Measurements from ENCODE around the gene PEPD.

Gene PEPD

DNA sequence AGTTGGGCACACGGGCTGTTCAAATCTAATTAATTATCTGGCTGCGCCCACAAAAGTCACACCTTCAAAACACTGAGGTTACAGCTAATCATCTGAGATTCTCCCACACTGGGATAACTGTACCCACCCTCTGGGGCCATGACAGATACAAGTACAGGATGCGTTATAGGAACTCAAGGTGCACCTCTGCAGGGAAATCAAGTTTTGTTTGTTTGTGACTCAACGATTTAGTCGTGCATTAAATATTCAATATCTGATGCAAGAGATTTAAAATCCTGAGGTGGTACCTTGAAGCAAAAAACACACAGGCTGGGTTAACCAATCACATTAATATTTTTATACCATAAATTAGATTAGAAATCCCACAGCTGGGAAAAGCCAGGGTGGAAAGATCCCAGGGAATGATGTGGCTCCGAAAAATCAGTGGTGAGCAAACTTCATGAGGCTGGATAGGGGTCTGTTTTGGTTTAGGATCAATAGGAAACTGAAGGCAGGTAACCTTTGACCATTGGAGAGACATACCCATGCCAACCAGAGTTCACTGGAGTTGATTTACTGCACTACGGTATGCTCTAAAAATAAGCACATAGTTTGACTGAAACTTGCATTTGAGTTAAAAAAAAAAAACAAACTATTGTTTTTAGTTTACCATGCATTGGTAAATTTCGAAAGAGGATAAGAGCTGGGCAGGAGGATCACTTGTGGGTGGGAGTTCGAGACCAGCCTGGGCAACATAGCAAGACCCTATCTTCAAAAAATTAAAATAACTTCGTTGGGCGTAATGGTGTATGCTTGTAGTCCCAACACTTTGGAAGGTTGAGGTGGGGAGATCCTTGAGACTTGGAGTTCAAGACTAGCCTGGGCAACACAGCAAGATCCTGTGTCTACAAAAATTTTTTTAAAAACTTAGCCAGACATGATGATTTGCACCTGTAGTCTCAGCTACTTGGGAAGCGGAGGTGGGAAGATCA lies 172.0 kb downstream of the PEPD start:
- DNase-seq: no peak

DNA sequence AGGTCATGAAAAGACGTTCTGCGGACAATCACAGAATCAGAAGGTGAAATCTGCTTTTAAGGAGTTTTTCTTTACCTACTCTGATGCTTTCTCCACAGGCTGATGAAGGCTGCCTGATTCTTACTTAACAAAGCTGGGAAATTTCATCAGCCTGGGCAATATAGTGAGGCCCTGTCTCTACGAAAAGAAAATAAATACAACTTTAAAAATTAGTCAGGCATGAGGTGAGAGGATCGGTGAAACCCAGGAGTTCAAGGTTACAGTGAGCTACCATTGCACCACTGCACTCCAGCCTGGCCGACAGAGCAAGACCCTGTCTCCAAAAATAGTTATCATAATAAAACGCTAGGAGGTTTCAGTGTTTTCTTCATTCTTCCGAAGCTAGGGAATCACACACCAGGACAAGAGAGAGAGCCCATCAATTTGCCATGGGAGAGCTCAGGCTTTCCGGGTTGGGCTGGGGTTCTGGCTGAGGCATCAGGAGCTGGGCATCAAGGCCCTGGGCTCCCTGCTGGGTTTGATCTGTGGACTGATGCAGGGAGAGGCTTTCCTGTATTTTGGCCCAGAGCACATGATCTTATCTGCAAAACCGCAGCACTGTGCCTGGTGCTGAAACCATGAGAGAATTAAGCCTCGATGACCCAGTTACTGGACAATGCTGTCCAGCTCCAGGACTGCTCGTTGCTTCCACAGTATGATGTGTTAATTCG lies 173.1 kb downstream of the PEPD start:
- no peak for DNase-seq

DNA sequence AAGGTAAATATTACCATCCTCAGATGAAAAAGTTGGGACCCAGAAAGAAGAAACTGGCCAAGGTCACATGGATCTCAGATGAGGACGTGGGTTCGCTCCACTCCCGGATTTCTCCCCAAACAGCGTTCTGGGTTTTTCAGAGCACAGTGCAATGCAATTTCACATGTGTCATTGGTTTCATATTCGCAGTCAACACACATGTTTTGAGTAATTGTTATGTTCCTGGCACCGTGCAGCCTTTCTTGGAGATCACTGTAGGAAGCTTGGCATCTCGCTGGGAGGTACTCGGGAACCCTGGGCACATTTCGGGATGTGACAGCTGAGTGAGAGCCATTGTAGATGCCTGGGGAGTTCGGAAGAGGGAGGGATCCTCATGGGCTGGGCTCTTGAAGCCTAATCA lies 174.3 kb downstream of the PEPD start:
- DNase-seq: no peak

DNA sequence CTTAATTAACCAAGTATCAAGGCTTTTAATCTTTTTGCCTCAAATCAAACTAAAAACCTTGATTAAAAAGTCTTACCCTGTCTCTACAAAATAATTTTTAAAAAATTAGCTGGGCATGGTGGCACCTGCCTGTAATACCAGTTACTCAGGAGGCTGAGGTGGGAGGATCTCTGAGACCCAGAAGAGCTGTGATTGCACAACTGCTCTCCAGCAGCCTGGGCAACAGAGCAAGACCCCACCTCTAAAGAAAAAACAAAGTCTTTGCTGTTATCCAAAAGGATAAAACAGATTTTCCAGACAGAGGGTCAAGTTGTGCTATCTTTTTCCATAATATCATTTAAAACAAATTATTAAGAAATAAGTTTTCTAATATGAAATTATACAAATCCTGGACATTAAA lies 174.9 kb downstream of the PEPD start:
- DNase-seq: no peak

DNA sequence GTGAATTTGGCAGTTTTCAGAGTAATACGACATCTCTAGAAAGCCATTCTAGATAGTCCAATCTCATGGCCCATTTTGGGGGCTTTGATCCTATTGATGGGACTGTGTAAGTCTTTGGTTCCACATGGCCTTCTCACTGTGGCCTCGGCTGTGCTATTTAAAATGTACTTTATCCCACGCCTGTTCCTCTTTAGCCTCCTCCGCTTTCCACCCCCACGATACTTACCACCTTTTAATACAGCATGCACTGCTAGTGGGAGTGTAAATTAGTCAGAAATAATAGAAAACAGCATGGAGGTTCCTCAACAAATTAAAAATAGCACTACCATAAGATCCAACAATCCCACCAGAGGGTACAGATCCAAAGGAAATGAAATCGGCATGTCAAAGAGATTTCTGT lies 176.4 kb downstream of the PEPD start:
- no peak for DNase-seq

DNA sequence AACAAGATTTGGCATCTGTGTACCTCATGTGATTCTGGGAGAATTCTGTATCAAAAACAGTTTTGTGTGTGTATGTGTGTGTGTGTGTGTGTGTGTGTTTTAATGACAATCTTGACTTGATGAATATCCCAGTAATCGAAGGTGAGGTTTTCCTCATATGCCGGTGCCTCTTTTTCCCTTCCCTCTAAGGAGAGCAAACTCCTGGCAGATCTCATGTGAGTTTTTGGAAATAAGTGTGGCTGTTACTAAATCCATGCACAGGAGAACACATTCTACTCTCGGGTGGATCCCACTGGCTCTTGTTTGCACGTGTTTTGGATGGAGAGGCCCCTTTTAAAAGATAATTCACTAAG lies 177.0 kb downstream of the PEPD start:
- DNase-seq: no peak

DNA sequence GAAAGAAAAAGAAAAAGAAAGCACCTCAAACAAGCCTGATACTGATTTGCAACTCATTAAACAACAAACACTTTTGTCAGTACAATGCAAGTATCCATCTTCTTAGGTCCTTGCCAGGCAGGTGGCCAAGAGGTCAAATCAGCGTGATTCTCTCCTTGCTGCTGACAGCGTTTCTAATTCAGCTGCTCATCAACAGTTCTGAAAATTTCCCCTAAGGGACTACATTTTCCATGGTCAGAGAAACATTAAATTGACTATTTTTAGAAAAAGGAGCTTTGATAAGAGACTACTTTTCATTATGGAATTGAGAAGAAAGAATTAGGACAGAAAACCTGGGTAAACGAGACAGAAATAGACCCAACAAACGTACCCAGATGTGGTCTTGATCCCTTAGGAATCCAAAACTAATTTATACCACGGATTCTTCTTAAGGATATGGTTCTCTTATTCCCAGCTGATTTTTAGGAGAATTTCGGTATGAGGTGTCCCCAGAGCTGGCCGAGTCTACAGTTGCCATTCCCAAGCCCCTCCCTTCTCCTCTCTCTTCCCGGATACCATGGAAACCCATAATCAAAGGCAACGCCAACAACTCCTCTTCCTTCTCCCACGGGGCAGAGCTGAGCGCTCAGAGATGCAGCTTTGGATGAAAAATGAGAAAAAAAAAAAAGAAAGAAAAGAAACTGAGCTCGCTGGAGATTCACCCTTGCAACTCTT lies 177.6 kb downstream of the PEPD start:
- DNase-seq: peak; percentile 20

DNA sequence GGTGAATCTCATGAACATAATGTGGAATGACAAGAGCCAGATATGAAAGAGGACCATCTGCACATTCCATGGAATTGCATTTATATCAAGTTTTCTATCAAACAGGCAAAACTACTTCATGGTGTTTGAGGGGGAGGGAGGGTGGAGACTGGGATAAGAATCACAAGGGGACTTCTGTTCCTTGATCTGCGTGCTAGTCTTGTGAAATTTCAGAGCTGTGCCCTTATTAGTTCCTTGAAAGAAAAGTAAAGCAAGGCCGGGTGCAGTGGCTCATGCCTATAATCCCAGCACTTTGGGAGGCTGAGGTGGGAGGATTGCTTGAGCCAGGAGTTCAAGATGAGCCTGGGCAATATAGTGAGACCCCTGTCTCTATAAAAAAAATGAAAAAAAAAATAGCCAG lies 178.3 kb downstream of the PEPD start:
- DNase-seq: no peak

DNA sequence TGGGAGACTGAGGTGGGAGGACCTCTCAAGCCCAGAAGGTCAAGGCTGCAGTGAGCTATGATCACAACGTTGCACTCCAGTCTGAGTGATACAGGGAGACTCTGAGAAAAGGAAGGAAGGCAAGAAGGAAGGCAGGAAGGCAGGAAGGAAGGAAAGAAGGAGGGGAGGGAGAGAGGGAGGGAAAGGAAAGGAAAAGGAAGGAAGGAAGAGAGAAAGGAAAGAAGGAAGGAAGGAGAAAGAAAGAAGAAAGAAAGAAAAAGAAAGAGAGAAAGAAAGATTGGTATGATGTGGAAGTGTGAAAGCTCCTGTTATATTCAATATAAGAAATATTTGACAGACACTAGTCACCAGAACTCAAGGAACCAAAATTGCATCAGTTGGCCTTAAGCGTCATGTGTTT lies 180.6 kb downstream of the PEPD start:
- no peak for DNase-seq

DNA sequence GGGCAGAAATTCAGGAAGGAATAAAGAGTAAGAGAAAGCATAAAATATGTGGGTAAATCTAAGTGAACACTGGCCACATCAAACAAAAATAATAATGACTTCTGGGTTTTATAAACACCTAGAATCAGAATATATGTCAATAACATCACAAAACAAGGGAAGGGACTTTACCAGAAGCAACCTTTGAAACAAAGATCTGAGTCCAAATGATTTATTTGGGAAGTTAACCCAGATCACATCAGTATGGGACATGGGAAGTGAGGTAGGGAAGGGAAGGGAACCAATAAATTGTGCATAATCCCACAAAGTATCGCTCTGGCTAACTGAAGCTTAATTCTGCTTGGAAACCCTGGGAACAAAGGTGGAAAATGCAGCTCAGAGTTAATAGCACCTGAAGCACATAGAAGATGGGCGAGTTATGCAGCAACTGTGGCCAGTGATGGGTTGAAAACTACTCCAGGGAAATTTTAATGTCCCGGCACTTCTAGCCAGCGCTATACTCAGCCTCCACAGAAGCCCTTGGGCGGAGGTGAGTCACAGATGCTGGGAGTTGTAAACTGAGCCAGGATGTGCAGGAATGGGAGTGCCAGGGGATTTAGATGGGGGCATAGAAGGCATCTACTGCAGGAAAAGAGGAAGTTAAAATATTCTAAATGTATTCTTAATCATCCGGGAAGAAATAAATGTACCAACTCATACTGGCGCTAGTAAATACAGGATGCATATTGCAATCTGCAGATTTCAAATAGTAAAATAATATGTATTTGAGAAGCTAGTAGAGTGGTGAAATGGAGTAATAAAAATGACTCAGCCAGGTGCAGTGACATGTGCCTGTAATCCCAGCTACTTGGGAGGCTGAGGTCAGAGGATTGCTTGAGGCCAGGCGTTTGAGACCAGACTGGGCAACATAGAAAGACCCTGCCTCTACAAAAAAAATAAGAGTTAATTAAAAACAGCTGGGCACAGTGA lies 182.3 kb downstream of the PEPD start:
- DNase-seq: no peak
